DMS53 (cell line): ENCODE results near the gene TLE3.
"Not testable (repeated sequence)": the region's sequence is repeated elsewhere in the genome, so short reads cannot be mapped to it uniquely, and the experiment has no call there.

ENCODE experiments used
- DNase-seq: peaks from one replicate; lab custom pipeline; 2025; lab: John Stamatoyannopoulos, UW

The TLE3 gene

DNA sequence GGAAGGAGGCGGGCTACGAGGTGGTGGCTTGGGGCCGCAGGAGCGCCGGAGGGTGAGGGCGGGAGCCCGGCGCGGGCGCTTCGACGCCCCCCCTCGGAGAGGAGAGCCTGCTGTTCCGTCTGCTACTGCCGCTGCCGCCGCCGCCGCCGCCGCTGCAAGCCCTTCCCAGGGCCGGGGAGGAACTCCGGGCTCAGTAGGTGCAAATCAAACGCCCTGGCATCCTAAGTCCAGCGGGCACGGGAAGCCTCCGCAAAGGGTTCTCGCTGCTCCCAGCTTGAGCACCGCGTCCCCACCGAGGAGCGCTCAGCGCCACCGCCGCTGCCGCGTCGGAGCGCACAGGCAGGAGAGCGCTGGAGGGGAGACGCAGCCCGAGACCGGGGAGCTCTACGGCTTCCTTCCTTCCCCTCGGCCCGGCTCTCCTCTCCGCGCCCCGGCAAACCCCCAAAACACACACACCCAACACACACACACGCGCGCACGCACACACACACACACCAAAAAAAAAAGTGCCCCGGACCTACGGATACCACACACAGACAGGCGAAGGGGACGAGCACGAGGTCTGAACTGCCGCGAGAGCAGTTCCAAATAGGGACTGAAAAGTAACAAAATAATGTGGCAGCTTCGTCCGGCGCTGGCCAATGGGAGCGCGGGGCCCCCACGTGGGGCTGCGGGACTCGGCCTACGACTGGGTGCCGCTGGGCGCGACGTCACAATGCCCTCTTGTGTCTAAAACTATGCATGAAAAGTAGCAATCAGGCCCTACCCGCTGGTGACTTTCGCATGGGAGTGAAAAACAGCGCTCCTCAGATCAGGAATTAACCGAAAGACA lies at the start of gene TLE3:
TSS of gene TLE3 (minus strand) at position 597 of the 832 bp plus-strand sequence. CDS start 1,119 bp downstream, outside the sequence.
- peak; percentile 98 for DNase-seq

DNA sequence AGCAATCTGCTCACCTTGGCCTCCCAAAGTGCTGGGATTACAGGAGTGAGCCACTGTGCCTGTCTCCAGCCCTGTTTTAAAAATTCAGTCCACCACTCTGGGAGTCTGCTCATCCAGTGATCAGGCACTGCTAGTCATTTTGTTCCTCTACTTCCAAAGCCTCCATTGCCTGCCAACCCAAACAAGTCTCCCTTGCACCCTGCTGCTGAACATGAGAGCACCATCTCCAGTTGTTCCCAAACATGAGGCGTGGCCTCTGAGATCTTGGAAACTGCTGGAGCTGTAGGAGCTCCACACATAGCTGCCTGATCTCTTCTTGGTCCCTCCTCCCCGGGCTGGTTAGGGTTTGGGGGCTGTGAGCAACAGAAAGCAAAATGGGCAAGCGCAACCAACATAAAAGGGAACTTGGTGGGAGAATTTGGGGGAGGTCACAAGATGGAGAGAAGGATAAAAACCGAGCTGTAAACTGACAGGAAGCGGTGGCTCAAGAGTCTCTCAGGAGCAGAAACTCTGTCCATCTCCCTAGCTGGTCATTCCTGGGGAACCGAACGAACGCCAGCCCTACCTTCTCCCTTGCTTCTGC lies 49.6 kb upstream of the TLE3 start:
- DNase-seq: no peak

DNA sequence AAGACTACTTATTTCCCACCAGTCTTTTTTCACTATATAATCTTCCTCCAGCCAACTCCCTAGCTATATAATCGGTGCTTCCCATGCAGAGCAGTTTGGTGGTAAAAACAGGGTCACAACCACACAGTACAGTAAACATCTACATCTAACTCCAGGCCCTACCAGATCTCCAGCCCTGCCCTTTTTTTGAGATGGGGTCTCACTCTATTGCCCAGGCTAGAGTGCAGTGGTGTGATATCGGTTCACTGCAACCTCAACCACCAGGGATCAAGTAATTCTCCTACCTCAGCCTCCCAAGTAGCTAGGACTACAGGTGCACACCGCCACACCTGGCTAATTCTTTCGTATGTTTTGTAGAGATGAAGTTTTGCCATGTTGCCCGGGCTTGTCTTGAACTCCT lies 49.1 kb upstream of the TLE3 start:
- no peak for DNase-seq

DNA sequence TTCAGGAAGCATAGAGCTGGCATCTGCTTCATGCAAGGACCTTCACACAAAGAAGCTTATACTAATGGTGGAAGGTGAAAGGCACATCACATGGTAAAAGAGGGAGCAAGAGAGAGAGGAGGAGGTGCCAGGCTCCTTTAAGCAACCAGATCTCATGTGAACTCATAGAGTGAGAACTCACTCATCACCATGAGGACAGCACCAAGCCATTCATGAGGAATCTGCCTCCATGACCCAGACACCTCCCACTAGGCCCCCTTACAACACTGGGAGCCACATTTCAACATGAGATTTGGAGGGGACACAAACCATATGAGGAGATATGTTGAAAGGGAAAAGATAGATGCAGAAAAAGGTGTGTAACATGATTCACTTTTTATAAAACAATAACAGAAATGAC lies 48.4 kb upstream of the TLE3 start:
- DNase-seq: no peak

DNA sequence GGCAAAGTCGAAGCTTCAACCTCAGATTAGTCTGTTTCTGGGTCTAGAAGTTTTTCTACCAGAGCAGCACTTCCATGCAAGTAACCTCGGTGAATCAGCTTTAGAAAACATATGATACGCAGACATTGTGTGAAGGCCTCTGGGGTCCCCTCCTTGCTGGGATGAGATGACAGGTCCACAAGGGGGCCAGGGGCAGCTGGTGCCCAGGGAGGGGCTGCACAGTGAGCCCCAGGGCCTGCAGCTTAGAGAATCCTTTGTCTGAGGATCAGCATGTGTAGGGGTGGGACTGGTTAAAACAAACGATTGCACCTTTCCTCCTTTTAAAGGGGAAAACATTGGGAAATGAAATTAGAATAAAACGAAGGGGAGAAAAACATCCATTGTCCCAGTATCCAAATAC lies 47.5 kb upstream of the TLE3 start:
- no peak for DNase-seq

DNA sequence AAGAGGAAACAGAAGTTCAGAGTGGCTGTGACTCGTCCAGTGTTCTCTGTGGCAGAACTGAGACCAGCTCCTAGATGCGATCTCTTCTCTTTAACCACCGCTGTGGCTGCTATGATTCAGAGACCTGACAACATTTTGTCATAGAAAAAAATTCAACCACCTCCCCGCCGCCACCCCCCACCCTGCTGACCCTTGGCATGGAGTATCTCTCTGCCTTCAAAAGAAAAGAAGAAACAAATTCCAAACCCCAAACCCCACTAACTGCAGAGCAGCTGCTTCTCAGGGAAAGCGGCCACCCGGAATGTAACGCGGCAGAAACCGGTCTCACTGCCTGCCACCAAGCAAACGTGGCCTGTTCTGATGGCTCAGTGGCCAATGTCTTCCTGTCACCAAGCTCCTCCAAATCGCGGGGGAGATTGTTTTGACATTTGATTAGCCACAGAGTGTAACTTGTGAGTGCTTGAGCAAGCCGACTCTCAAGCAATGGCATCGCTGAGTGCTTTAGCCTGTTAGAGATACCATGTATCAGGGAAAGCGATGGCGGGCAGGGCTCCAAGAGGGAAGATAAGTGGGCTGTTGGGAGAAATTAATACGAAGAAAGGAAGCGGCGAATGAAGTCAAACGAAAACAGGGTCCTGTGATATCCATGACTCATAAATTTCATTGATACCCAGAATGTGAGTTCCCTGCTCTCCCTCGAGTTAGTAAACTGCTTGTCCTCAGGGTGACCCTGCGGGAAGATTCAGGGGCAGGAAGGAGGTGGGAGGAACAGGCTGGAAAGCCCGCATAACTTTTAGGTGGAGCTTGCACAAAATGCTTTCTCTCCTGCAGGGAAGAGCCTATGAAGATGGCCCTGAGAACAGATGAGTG lies 44.8 kb upstream of the TLE3 start:
- DNase-seq: no peak

DNA sequence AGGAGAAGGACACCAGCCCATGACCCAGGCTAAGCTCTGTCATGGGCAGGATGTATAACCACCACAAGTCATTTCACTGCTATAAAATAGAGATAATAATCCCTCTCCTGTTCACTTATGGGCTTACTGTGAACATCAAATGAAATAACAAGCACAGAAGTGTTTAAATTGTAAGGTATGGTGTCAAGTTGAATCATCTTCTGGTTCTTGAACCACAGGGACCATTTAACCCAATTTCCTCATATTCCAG lies 44.3 kb upstream of the TLE3 start:
- DNase-seq: peak; percentile 52

DNA sequence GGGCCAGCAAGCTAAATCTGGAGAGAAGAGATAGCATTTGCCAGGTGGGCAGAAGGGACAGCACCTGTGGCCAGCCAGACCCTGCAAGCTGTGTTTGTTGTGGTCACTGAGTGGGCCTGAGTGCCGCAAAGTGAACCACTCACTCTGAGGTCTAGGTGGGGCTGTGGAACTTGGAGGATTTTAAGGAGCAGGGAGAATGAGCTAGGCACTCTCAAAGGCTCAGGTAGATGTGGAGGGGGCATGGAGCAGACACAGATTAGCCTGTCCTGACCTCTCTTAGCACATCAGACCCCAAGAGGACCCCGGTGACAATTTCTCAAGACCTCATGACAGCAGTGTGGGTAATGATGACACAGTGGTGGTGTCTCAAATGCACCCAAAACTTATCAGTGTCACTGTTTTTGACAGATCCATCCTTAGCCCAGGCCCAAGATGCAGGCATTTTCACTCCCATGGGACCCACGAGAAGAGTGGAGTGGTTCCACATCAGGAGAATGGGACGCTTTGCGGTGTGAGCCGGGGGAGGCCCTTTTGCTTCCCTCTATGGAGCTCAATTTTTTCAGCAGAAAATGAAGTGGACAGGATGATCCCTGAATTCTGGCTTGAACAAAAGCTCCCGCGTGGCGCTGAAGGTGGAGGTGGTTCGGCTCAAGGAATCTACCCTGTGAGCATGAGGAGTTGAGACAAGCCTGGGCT lies 43.8 kb upstream of the TLE3 start:
- no peak for DNase-seq

DNA sequence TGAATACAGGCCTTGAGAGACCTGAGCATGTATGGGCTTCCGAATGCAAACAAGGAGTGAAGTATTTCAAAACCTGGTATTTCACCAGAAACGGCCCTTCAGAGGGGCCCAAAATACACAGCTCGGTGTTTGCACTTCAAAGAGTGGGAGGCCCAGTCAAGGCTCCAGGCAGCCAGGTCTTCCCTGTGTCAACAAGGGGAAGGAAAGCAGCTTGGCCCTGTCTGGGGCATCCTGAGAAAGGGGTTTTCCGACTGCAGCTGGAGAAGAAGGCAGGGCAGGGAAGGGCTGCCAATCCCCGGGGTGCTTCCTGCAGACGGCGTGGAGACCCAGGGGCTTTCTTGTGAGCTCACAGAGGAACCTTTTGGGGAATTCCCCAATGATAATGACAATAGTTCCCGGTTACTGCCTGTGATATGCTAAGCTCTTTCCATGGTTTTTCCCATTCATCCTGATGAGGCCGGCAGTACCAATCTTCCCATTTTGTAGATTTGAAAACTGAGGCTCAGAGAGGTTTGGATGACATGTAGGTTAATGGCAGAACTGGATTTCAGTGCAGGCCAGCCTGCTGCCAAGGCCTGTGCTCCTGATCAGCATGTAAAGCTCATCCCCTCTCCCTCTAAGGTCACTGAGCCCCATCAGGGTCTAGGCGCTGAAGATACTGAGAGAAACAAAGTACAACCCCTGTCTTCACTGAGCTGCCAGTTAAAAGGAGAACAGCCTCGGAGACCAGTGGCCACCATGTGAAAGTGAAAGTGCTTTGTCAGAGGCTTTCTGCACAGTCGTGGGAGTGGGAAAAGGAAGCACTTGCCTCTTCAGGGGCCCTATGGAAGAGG lies 43.0 kb upstream of the TLE3 start:
- peak; percentile 92 for DNase-seq

DNA sequence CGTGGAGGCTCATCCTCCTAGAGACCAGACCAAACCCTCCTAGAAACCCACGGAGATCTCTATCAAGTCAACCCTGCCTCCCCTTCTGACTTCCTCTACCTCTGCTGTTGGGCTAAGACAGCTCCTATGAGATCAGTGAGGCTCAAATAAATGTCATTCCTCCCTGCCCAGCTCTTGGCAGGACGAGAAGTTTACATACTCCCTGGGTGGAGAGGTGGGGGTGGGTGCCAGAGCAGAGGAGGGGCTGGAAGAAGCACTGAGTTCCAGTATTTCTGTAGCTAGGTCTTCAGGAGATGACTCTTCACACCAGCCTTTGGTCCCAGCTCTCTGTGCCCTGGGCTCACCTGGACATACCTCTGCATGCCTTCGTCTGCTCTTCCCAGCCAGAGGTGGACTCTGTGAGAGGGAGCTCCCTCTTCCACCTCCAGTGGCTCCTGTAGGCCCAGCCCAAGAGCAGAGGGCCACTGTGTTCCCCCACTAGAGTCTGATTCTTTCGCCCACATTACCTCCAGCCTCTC lies 42.4 kb upstream of the TLE3 start:
- DNase-seq: no peak

DNA sequence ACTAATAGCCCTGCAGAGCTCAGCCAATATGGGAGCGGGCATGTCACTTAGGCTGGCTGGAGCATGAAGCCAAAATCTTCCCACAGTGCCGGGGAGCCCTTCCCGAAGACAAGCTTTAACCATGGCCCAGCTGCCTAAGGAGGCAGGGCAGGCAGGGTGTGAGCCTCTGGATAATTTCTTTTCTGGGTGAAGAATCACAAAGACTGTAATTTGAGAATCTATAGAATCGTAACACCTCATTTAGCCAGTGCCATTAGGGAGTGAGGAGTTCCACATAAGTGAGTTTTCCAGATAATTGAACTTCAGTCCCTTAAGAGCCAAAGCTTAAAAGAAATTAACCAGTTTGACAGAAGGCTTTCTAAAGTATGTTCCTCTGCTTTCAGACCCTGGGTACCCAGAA lies 40.2 kb upstream of the TLE3 start:
- DNase-seq: no peak

DNA sequence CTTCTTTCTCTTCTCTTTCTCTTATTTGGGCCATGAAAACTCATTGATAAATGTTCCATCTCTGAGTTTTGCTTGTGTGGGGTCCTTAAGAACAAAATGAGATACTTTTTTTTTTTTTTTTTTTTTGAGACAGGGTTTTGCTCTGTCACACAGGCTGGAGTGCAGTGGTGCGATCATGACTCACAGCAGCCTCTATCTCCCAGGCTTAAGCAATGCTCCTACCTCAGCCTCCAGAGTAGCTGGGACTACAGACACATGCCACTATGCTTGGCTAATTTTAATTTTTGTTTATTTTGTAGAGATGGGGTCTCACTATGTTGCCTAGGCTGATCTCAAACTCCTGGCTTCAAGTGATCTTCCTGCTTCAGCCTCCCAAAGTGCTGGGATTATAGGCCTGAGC lies 39.3 kb upstream of the TLE3 start:
- not testable (repeated sequence) for DNase-seq

DNA sequence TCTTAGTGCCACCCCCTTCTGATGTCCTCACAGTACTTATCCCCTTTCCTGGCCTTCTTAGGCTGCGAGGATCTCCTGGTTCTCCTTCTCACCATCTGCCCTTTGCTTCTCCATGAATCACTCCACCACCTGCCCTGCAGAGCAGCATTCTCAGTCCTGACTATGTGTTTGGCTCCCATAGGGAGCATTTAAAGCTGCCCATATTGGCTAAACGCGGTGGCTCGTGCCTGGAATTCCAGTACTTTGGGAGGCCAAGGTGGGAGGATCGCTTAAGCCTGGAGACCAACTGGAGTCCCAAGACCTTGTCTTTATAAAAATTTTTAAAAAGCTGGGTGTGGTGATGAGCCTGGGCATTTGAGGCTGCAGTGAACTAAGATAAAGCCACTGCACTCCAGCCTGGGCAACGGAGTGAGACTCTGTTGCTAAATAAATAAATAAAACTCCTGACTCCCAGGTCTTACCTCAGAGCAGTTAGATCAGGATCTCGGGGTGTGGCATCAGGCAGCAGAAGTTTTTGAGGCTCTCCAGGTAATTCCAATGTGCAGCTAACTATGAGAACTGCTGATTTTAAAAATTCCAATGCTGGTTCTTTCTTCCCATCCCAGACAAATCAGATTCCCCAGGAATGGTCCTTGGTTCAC lies 36.2 kb upstream of the TLE3 start:
- DNase-seq: no peak

DNA sequence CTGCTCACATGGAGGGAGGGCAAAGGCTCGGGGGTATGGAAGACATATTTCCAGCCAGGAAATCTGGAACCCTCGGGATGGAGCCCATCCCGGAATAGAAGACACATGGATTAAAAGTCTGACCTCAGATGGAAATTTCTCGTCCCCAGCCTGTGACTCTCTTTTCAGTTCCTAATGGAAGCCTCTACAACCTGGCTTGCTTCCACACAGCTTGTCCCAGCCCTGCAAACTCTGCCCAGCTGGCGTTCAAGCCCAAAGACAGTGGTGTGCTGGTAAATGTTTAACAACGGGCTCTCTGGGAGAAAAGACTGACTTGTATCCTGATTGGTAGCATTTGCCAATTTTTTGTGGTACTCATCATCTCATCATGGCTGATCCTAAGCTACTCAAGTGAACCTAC lies 35.6 kb upstream of the TLE3 start:
- peak; percentile 50 for DNase-seq

DNA sequence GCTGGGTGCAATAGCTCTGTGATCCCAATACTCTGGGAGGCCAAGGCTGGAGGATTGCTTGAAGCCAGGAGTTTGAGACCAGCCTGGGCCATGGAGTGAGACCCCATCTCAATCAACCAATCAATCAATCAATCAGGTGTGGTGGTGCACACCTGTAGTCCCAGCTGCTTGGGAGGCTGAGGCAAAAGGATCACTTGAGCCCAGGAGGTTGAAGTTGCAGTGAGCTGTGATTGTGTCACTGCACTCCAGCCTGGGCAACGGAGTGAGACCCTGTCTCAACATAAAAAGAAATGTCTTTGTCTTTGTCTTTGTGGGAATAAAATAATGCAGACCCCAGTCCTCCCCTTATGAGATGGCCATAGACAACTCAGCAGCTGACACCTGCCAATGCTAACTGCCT lies 34.9 kb upstream of the TLE3 start:
- no peak for DNase-seq

DNA sequence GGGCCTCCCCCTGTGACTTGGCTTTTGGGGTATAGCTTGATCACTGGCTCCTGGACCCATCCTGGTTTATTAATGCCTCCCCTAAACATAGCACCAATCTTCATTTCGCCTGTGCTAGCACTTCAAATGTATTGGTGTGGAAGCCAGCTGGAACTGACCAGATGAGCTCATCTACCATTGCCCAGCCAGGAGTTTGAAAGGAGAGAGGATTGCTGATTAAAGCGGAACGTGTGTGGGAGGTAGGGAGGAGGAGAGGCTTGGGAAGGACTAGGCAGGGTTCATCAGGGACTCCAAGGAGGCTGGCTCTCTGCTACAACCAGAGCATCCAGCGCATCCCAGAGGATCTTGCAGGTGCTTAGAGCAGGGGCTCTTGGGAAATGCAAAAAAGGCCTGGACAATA lies 34.4 kb upstream of the TLE3 start:
- DNase-seq: no peak

DNA sequence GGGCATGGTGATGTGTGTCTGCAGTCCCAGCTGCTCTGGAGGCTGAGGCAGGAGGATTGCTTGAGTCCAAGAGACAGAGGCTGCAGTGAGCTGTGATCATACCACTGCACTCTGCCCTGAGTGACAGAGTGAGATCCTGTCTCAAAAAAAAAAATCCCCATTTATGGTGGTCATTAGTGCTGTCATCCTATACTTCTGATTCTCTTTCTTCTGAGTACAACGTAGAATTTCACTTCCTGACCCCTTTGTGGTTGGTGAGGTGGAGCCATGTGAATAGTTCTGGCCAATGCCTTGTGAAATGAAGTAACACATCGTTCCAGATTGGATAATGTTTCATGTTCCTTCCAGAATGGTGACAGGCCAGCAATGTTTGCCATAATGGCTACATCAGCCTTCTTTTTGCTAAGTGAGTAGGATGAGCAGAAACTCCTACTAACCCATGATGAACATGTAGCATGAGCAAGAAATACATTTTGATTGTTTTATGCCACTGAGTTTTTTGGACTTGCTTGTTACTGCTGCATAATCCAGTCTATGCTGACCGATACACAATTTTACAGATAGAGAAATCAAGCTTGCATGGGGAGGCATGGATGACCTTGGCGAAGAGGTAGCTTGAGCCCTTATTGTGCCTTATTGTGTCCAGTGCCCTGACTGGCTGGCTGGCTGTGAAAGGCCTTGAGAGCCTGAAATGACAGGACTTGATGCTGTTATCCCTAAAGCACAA lies 30.9 kb upstream of the TLE3 start:
- no peak for DNase-seq

DNA sequence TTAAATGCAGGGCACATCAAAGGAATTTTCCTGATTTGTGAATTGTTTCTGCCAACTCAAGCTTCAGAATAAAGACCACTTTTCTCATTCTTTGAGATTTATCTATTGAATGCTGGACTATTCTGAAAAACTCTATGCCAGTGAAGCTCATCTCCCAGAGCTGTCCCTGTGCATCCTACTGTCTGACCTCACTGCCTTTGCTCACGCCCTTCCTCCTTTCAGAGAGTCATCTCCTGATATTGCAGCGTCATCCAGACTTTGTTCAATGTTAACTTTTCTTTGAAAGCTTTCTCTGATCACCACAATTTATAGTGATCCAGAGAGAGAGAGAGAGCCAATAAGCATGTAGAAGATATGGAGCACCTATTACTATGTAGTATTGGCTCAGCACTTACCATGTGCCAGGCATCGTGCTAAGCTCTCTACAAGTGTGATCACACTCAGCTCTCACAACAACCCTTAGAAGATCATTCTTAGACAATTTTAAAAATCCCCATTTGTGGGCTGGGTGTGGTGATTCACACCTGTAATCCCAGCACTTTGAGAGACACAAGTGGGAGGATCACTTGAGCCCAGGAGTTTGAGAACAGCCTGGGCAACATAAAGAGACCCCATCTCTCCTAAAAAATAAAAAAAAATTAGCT lies 30.2 kb upstream of the TLE3 start:
- DNase-seq: no peak

DNA sequence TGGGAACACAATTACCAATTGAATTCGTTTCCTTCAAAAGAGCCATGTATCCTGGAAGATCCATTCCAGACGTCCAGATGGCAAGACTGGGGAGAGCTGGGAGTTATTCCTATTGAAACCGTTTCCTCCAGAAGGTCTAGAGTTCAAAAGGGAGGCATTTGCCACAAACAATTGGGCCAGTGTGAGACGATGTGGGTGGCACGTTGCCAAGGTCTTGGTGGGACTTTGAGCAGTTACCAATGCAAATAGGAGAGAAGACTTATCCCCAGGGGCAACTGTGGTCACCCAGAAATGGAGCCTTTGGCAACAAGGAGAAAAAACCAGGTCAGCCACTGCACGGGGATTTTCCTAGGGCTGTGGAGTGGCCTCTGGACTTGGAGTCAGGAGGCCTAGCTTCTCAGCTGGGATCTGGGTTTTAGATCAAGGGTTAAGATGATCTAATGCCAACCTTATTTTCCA lies 29.6 kb upstream of the TLE3 start:
- no peak for DNase-seq

DNA sequence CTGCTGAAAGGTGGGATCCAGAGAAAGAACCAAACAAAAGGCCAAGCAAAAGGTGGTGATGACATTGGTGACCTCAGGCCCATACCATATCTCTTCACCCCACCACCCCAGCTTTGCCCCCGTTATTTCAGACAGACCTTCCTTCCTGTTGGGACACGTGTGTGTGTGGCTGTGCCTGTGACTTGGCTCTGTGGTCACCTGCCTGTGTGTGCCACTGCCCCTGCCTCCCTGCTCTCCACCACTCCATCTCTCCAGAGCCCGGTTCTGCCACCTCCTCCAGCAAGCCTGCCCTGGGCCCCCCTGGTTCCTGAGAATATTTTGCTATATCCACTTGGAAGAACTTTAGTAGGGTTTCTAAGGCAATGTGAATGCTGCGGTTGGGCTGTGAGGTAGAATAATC lies 28.6 kb upstream of the TLE3 start:
- DNase-seq: no peak
